Natural killer cell (primary cell): Measurements from ENCODE around the gene ARMC8. TPM values are rescaled to one million over a fixed set of nuclear protein-coding genes. Genes with fewer than 3 reads are reported as not detected.
A peak's percentile ranks its signal among the peaks of the same experiment; 100 is the strongest.

ENCODE experiments used
- ATAC-seq, 3 donors: fragments of 150-1000 bp in 2 of 3; fragments of 200-7000 bp in 1 of 3; cut with Tn5 transposase; 1 replicate in 1 of 3; 2 replicates in 2 of 3; pipeline ENCODE4 v1.10.0; 2021; ENCODE audit warnings: mild to moderate bottlenecking in 2 of 3, moderate library complexity in 2 of 3
- DNase-seq, 2 donors: peaks; one replicate each; pipeline versions ENCODE4 v3.0.0 to v3.0.0-alpha.2; 2013 to 2021; ENCODE audit warnings: mixed read lengths in 1 of 2
- H3K27ac ChIP-seq: one replicate; pipeline ENCODE4 v1.5.1; 2013; ENCODE audit warnings: mild to moderate bottlenecking, low read length
- H3K27me3 ChIP-seq: one replicate; pipeline ENCODE4 v1.6.1; 2013; ENCODE audit warnings: low read length; ENCODE audit not compliant: control insufficient read depth, insufficient read depth
- H3K36me3 ChIP-seq: one replicate; pipeline ENCODE4 v1.6.1; 2013; ENCODE audit warnings: low read length; ENCODE audit not compliant: control insufficient read depth, insufficient read depth
- H3K4me1 ChIP-seq: one replicate; pipeline ENCODE4 v1.6.1; 2013; ENCODE audit warnings: low read length; ENCODE audit not compliant: control insufficient read depth, insufficient read depth
- H3K4me3 ChIP-seq: one replicate; pipeline ENCODE4 v1.5.1; 2013; ENCODE audit warnings: low read length
- H3K9me3 ChIP-seq: one replicate; pipeline ENCODE4 v1.6.1; 2013; ENCODE audit warnings: low read length; ENCODE audit not compliant: control insufficient read depth, insufficient read depth
- H3K27ac Mint-ChIP-seq, 2 donors: one replicate each; pipeline ENCODE4 v1.8.0; 2022; ENCODE audit warnings: mild to moderate bottlenecking in 2 of 2, mixed read lengths in 2 of 2, moderate library complexity in 1 of 2
- H3K27me3 Mint-ChIP-seq, 2 donors: one replicate each; pipeline ENCODE4 v1.8.0; 2022; ENCODE audit warnings: low read depth in 2 of 2, mixed read lengths in 2 of 2
- H3K36me3 Mint-ChIP-seq: one replicate; pipeline ENCODE4 v1.8.0; 2022; ENCODE audit warnings: mixed read lengths
- H3K4me1 Mint-ChIP-seq, 2 donors: one replicate each; pipeline ENCODE4 v1.8.0; 2022; ENCODE audit warnings: mixed read lengths in 2 of 2
- H3K4me3 Mint-ChIP-seq: one replicate; pipeline ENCODE4 v1.8.0; 2022; ENCODE audit warnings: mild to moderate bottlenecking, moderate library complexity, mixed read lengths
- H3K9me3 Mint-ChIP-seq, 2 donors: one replicate each; pipeline ENCODE4 v1.8.0; 2022; ENCODE audit warnings: mixed read lengths in 2 of 2
- CTCF ChIP-seq: fragments of 200-600 bp; IDR thresholded peaks from one replicate; pipeline ENCODE4 v1.8.0; 2022; ENCODE audit warnings: antibody characterized with exemption
- WGBS: methylation state at CpG from one replicate; pipeline ENCODE4 v1.1.7; 2013; ENCODE audit warnings: missing lambda C conversion rate; ENCODE audit not compliant: insufficient coverage; 5-methylcytosine and 5-hydroxymethylcytosine counted together
- intact Hi-C: fragments of 100-400 bp; cut with micrococcal nuclease; formaldehyde crosslinking; loops from one replicate; pipeline ENCODE4 v1.14.2; 2022
- total RNA-seq, 4 donors: library from RNA; stranded (reverse); fragments of 120-200 nt in 1 of 4; gene quantifications; one replicate each; pipeline versions ENCODE4 v1.2.3 to v1.2.4, GENCODE V29; 2013 to 2022

The ARMC8 gene
- total RNA-seq, 3 donors from 2014 or later (not counting 1 experiment from before 2014, with no cell fraction given), result 75.4 to 93.5 (median 86.4) TPM

- Histone ChIP-seq H3K27me3 (no peaks in the 10 kb centered on the region), H3K4me3 (no peak overlapping the region), H3K4me1 (no peaks in the 10 kb centered on the region), H3K9me3 (no peaks in the 10 kb centered on the region), H3K27ac (no peak overlapping the region), H3K36me3 (peaks cover 5% of the 10 kb centered on the region)
- no peak for TF ChIP-seq CTCF
- intact Hi-C loops, result no loop called here
- DNase-seq (no peak), ATAC-seq (peak in 1 of 3 donors; percentile 35)
- Mint-ChIP-seq H3K27ac (peak overlapping the region; percentile 34 to 63), H3K4me1 (peaks cover 57 to 61% of the 10 kb centered on the region in 2 donors), H3K27me3 (no peaks in the 10 kb centered on the region), H3K36me3 (no peaks in the 10 kb centered on the region), H3K4me3 (peak overlapping the region; percentile 38), H3K9me3 (no peaks in the 10 kb centered on the region)
- WGBS, result no CpG with 5 or more reads among the region's 2 CpGs
Measured at GRCh38 chr3:138199851-138200250, 12.8 kb downstream of the ARMC8 start.

GRCh38 chr3:138200424-138200823 lies 13.3 kb downstream of the ARMC8 start:
- Histone ChIP-seq H3K27me3 (no peaks in the 10 kb centered on the region), H3K27ac (no peak overlapping the region), H3K4me1 (no peaks in the 10 kb centered on the region), H3K9me3 (no peaks in the 10 kb centered on the region), H3K4me3 (no peak overlapping the region), H3K36me3 (peaks cover 5% of the 10 kb centered on the region)
- H3K4me3 Mint-ChIP-seq, result no peak overlapping the region
- peak in 1 of 3 donors; percentile 48 for ATAC-seq
- H3K36me3 Mint-ChIP-seq, result no peaks in the 10 kb centered on the region
- no peaks in the 10 kb centered on the region for H3K9me3 Mint-ChIP-seq
- H3K27me3 Mint-ChIP-seq, result no peaks in the 10 kb centered on the region
- H3K27ac Mint-ChIP-seq, result peak overlapping the region in 1 of 2 donors; percentile 24
- H3K4me1 Mint-ChIP-seq, result peaks cover 55 to 64% of the 10 kb centered on the region in 2 donors
- intact Hi-C loops, result no loop called here
- no CpG with 5 or more reads among the region's 1 CpG for WGBS
- no peak for DNase-seq
- no peak for TF ChIP-seq CTCF

- intact Hi-C loops, result no loop called here
- H3K27me3 ChIP-seq, result no peaks in the 10 kb centered on the region
- no peaks in the 10 kb centered on the region for H3K36me3 Mint-ChIP-seq
- no peak overlapping the region for H3K27ac ChIP-seq
- TF ChIP-seq CTCF, result no peak
- H3K27me3 Mint-ChIP-seq, result no peaks in the 10 kb centered on the region
- ATAC-seq, result no peak
- 69% methylated on average over 3 of the region's 3 CpGs for WGBS
- no peaks in the 10 kb centered on the region for H3K36me3 ChIP-seq
- DNase-seq, result no peak
- H3K4me1 Mint-ChIP-seq, result peaks cover 61 to 72% of the 10 kb centered on the region in 2 donors
- no peaks in the 10 kb centered on the region for H3K9me3 ChIP-seq
- H3K4me1 ChIP-seq, result no peaks in the 10 kb centered on the region
- no peak overlapping the region for H3K4me3 Mint-ChIP-seq
- no peak overlapping the region for H3K27ac Mint-ChIP-seq
- no peak overlapping the region for H3K4me3 ChIP-seq
- no peaks in the 10 kb centered on the region for H3K9me3 Mint-ChIP-seq
Measured at GRCh38 chr3:138202945-138203701, 16.0 kb downstream of the ARMC8 start.

GRCh38 chr3:138203938-138204337 lies 16.8 kb downstream of the ARMC8 start:
- Mint-ChIP-seq H3K4me1 (peaks cover 58 to 78% of the 10 kb centered on the region in 2 donors), H3K9me3 (no peaks in the 10 kb centered on the region), H3K36me3 (no peaks in the 10 kb centered on the region), H3K4me3 (no peak overlapping the region), H3K27ac (no peak overlapping the region), H3K27me3 (no peaks in the 10 kb centered on the region)
- Histone ChIP-seq H3K27me3 (no peaks in the 10 kb centered on the region), H3K9me3 (no peaks in the 10 kb centered on the region), H3K36me3 (no peaks in the 10 kb centered on the region), H3K4me1 (no peaks in the 10 kb centered on the region), H3K27ac (no peak overlapping the region), H3K4me3 (no peak overlapping the region)
- DNase-seq, result no peak
- intact Hi-C loops, result no loop called here
- 91% methylated on average over 4 of the region's 4 CpGs for WGBS
- ATAC-seq, result no peak
- TF ChIP-seq CTCF, result no peak
